Activated CD8-positive, alpha-beta T cell treated with anti-CD3 and anti-CD28 coated beads, Interleukin-2, amount 10 ng/mL, durations not matched to agents 7 days and 5 days (primary cell): ENCODE measurements around the gene CACNA1B. TPM values are rescaled to one million over a fixed set of nuclear protein-coding genes. Genes with fewer than 3 reads are reported as not detected.
A peak's percentile ranks its signal among the peaks of the same experiment; 100 is the strongest.
"Not testable (repeated sequence)": the region's sequence is repeated elsewhere in the genome, so short reads cannot be mapped to it uniquely, and the experiment has no call there.

Experiments
- ATAC-seq: fragments of 150-1000 bp; cut with Tn5 transposase; one replicate; pipeline ENCODE4 v1.10.0; 2021; ENCODE audit warnings: moderate library complexity
- CTCF ChIA-PET: fragments of 350-600 bp; sonication (Branson Sonifier 250); formaldehyde crosslinking; loops from one replicate; lab custom pipeline; 2021; ENCODE audit warnings: antibody characterized with exemption; lab: Charles Lee
- POLR2A ChIA-PET: fragments of 350-600 bp; sonication (Branson Sonifier 250); formaldehyde crosslinking; loops from one replicate; lab custom pipeline; 2021; ENCODE audit warnings: antibody characterized with exemption; lab: Charles Lee
- DNase-seq: peaks from one replicate; pipeline ENCODE4 v3.0.0-alpha.2; 2020
- H3K27ac Mint-ChIP-seq: one replicate; pipeline ENCODE4 v1.8.0; 2021; ENCODE audit warnings: mild to moderate bottlenecking, mixed read lengths
- H3K27me3 Mint-ChIP-seq: one replicate; pipeline ENCODE4 v1.8.0; 2021; ENCODE audit warnings: low read depth, mixed read lengths
- H3K36me3 Mint-ChIP-seq: one replicate; pipeline ENCODE4 v1.8.0; 2021; ENCODE audit warnings: low read depth, mixed read lengths
- H3K4me1 Mint-ChIP-seq: one replicate; pipeline ENCODE4 v1.8.0; 2021; ENCODE audit warnings: low read depth, mixed read lengths
- H3K4me3 Mint-ChIP-seq: one replicate; pipeline ENCODE4 v1.8.0; 2021; ENCODE audit warnings: mild to moderate bottlenecking, mixed read lengths
- H3K9me3 Mint-ChIP-seq: one replicate; pipeline ENCODE4 v1.8.0; 2022; ENCODE audit warnings: mixed read lengths; ENCODE audit not compliant: insufficient read depth
- total RNA-seq, 2 experiments: library from RNA; stranded (reverse); gene quantifications; one replicate each; pipeline ENCODE4 v1.2.3, GENCODE V29; 2021

Gene CACNA1B
- total RNA-seq, result not detected

DNA sequence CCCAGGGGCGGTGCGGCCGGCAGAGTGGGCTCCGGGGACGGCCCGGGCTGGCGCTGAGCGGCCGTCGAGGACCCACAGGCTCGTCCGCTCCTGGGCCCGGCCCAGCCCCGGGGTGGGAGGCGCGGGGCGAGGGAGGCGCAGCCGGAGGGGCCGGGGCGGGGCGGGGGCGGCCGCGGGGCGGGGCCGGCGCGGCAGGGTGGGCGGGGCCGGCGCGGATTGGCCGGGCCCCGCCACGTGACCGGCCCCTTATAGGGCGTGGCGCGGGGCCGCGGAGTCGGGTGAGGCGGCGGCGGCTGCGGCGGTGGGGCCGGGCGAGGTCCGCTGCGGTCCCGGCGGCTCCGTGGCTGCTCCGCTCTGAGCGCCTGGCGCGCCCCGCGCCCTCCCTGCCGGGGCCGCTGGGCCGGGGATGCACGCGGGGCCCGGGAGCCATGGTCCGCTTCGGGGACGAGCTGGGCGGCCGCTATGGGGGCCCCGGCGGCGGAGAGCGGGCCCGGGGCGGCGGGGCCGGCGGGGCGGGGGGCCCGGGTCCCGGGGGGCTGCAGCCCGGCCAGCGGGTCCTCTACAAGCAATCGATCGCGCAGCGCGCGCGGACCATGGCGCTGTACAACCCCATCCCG, at the start of gene CACNA1B:
CACNA1B (plus strand) TSS at position 277 of the 617 bp plus-strand sequence; CDS start at position 429, 152 bp downstream.
- DNase-seq, H3K27ac Mint-ChIP-seq, H3K9me3 Mint-ChIP-seq, POLR2A ChIA-PET, H3K4me1 Mint-ChIP-seq, CTCF ChIA-PET, H3K36me3 Mint-ChIP-seq, H3K4me3 Mint-ChIP-seq, ATAC-seq: not testable (repeated sequence)
- peaks cover 11% of the 10 kb centered on the region for H3K27me3 Mint-ChIP-seq

DNA sequence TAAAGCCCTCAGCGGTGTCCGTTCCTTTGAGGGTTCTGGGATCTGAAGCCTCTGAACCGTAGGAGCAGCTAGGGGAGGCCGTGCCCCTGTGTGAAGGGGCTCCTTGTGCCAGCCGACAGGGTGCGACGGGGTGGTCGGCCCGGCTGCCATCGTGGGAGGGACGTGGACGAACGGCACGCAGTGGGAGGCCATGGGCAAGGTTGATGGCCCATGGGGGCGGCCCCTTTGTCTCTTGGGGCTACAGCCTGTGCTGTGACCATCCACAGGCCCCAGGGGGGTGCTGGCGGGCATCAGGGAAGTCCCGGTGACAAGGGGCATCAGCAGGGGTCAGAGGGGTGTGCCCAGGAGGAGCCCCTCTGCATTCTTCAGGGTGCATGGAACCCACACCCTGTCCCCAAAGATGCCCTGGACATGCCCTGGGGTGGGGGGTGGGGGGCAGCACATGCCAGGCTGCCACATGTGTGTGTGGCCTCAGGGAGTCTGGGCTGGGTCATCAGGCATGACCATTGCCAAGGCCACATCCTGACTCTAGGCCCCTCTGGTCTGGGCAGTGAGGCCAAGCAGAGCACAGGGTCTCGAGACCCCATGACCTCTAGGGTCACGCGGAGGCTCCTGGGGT, 49.6 kb upstream of the CACNA1B start:
- no peak overlapping the region for H3K4me3 Mint-ChIP-seq
- ChIA-PET CTCF (no interaction called here), POLR2A (no interaction called here)
- no peaks in the 10 kb centered on the region for H3K4me1 Mint-ChIP-seq
- H3K27me3 Mint-ChIP-seq, result no peaks in the 10 kb centered on the region
- no peaks in the 10 kb centered on the region for H3K9me3 Mint-ChIP-seq
- H3K36me3 Mint-ChIP-seq, result peaks cover 39% of the 10 kb centered on the region
- no peak overlapping the region for H3K27ac Mint-ChIP-seq
- DNase-seq, result no peak
- no peak for ATAC-seq

- POLR2A ChIA-PET, result no interaction called here
- H3K4me3 Mint-ChIP-seq, result no peak overlapping the region
- H3K4me1 Mint-ChIP-seq, result no peaks in the 10 kb centered on the region
- ATAC-seq (no peak), DNase-seq (peak; percentile 40)
- CTCF ChIA-PET, result no interaction called here
- H3K9me3 Mint-ChIP-seq, result no peaks in the 10 kb centered on the region
- no peak overlapping the region for H3K27ac Mint-ChIP-seq
- peaks cover 39% of the 10 kb centered on the region for H3K36me3 Mint-ChIP-seq
- H3K27me3 Mint-ChIP-seq, result no peaks in the 10 kb centered on the region
Measured at GRCh38 chr9:137828527-137829259, 48.9 kb upstream of the CACNA1B start.

- no peaks in the 10 kb centered on the region for H3K9me3 Mint-ChIP-seq
- ATAC-seq (no peak), DNase-seq (no peak)
- no peaks in the 10 kb centered on the region for H3K4me1 Mint-ChIP-seq
- ChIA-PET CTCF (no interaction called here), POLR2A (no interaction called here)
- H3K36me3 Mint-ChIP-seq, result peaks cover 34% of the 10 kb centered on the region
- H3K4me3 Mint-ChIP-seq, result no peak overlapping the region
- H3K27ac Mint-ChIP-seq, result no peak overlapping the region
- H3K27me3 Mint-ChIP-seq, result no peaks in the 10 kb centered on the region
Measured at GRCh38 chr9:137829260-137829996, 48.2 kb upstream of the CACNA1B start.

DNA sequence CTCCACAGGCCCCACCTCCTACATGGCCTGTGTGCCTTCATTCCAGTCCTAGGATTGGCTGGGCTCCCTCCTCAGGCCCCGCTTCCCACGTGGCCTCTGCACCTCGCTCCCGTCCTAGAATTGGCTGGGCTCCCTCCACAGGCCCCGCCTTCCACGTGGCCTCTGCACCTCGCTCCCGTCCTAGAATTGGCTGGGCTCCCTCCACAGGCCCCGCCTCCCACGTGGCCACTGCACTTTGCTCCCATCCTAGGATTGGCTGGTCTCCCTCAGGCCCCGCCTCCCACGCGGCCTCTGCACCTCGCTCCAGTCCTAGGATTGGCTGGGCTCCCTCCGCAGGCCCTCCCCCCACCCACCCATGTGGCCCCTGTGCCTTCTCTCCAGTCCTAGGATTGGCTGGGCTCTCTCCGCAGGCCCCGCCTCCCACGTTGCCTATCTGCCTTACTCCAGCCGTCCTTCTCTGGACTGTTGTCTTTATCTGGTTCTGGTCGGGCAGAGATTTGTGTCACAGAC, 45.3 kb upstream of the CACNA1B start:
- ChIA-PET POLR2A (no interaction called here), CTCF (no interaction called here)
- Mint-ChIP-seq H3K9me3 (no peaks in the 10 kb centered on the region), H3K36me3 (peaks cover 20% of the 10 kb centered on the region), H3K27me3 (no peaks in the 10 kb centered on the region), H3K4me1 (no peaks in the 10 kb centered on the region), H3K4me3 (no peak overlapping the region), H3K27ac (no peak overlapping the region)
- no peak for DNase-seq
- ATAC-seq, result no peak

DNA sequence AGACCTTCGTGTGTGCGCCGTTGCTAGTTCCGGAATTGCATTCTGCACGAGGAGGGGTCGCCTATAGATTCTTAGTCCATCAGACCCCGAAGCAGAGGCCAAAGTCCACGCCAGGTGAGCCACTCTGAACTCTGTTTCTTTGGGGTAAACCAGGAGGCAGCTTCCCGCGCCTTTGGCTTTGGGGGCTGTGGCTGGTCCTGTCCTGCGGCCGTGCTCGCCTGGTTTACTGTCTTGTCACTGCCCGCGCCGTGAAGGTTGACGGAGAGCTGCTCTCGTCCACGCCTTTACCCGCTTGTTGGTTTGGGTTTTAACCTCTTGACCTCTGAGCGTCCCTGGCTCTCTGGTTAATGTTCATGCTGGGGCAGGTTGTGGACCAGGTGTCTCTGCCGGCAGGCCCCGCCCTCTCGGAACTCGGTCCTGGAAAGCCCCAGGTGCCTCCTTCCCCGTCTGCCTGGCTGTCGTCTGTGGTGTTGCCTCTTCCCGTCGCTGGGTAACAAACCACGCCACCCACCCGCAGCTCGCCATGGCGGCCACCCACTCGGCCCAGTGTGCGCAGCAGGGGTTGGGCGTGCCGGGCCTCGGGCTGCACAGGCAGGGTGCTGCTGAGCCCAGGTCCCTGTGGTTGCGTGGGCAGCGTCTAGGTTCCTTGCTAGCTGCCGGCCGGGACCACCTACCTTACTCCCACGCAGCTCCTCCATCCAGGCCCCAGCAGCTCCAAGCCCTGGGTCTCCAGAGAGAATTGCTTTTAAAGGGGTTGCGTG, 44.6 kb upstream of the CACNA1B start:
- Mint-ChIP-seq H3K27me3 (no peaks in the 10 kb centered on the region), H3K36me3 (peaks cover 19% of the 10 kb centered on the region), H3K4me1 (no peaks in the 10 kb centered on the region), H3K27ac (no peak overlapping the region), H3K9me3 (no peaks in the 10 kb centered on the region), H3K4me3 (no peak overlapping the region)
- POLR2A ChIA-PET, result no interaction called here
- CTCF ChIA-PET, result no interaction called here
- DNase-seq (no peak), ATAC-seq (no peak)

- Mint-ChIP-seq H3K9me3 (no peaks in the 10 kb centered on the region), H3K36me3 (peaks cover 22% of the 10 kb centered on the region)
Measured at GRCh38 chr9:137833721-137834613, 43.6 kb upstream of the CACNA1B start.

GRCh38 chr9:137834846-137835546, 42.6 kb upstream of the CACNA1B start:
- ATAC-seq (no peak), DNase-seq (no peak)
- Mint-ChIP-seq H3K4me1 (no peaks in the 10 kb centered on the region), H3K36me3 (peaks cover 22% of the 10 kb centered on the region), H3K4me3 (no peak overlapping the region), H3K27me3 (no peaks in the 10 kb centered on the region), H3K27ac (no peak overlapping the region), H3K9me3 (no peaks in the 10 kb centered on the region)
- ChIA-PET CTCF (no interaction called here), POLR2A (no interaction called here)

More at GRCh38 chr9:137833721-137834613, 43.6 kb upstream of the CACNA1B start:
- ChIA-PET POLR2A (no interaction called here), CTCF (no interaction called here)
- Mint-ChIP-seq H3K27ac (no peak overlapping the region), H3K4me1 (no peaks in the 10 kb centered on the region), H3K4me3 (no peak overlapping the region), H3K27me3 (no peaks in the 10 kb centered on the region)
- ATAC-seq, result no peak
- DNase-seq, result no peak

GRCh38 chr9:137836151-137836830, 41.3 kb upstream of the CACNA1B start:
- DNase-seq, result no peak
- H3K27me3 Mint-ChIP-seq, result no peaks in the 10 kb centered on the region
- ATAC-seq, result no peak

DNA sequence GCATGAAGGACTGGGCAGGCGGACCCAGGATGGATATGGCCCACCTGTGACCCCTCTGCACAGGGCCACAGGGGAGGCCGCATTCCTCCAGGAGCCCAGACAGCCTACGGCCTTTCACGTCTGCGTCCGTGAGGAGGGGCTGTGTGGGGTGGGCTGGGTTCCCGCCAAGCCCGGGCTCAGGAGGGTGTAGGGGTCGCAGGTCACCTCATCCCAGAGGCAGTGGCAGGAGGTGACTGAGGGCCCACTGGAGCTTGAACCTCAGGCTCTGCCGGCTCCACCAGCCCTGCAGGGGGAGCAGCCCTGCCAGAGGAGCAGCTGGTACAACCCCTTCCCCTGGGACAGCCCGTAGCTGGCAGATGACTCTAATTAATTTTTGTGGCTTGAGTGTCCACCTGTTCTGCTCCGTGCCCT, 40.7 kb upstream of the CACNA1B start:
- CTCF ChIA-PET, result no interaction called here
- no peaks in the 10 kb centered on the region for H3K27me3 Mint-ChIP-seq
- no peaks in the 10 kb centered on the region for H3K9me3 Mint-ChIP-seq
- no peak overlapping the region for H3K27ac Mint-ChIP-seq
- peaks cover 18% of the 10 kb centered on the region for H3K36me3 Mint-ChIP-seq
- ATAC-seq (no peak), DNase-seq (no peak)
- no peaks in the 10 kb centered on the region for H3K4me1 Mint-ChIP-seq
- H3K4me3 Mint-ChIP-seq, result no peak overlapping the region
- POLR2A ChIA-PET, result no interaction called here

More at GRCh38 chr9:137836151-137836830, 41.3 kb upstream of the CACNA1B start:
- POLR2A ChIA-PET, result no interaction called here
- H3K36me3 Mint-ChIP-seq, result peaks cover 19% of the 10 kb centered on the region
- no peak overlapping the region for H3K4me3 Mint-ChIP-seq
- H3K9me3 Mint-ChIP-seq, result no peaks in the 10 kb centered on the region
- H3K4me1 Mint-ChIP-seq, result no peaks in the 10 kb centered on the region
- CTCF ChIA-PET, result no interaction called here
- no peak overlapping the region for H3K27ac Mint-ChIP-seq
